SK-N-SH treated with all-trans-retinoic acid at 6 μM for 48 hours (cell line): Measurements from ENCODE around the gene NCOA6.
"Not testable (repeated sequence)": the region's sequence is repeated elsewhere in the genome, so short reads cannot be mapped to it uniquely, and the experiment has no call there.

Experiments
- ATAC-seq: fragments of 200-7000 bp; cut with Tn5 transposase; 3 replicates; pipeline ENCODE4 v1.9.1; 2020; ENCODE audit warnings: mild to moderate bottlenecking, moderate library complexity
- ARNTL ChIP-seq: fragments of 450-650 bp; formaldehyde crosslinking; IDR thresholded peaks from 2 replicates; pipeline ENCODE4 v1.5.0; 2020; ENCODE audit warnings: low read depth, mild to moderate bottlenecking, moderate library complexity, borderline replicate concordance
- BACH2 ChIP-seq: fragments of 250-450 bp; sonication (Bioruptor Pico); IDR thresholded peaks from 2 replicates; pipeline ENCODE4 v1.9.0; 2021; ENCODE audit warnings: mild to moderate bottlenecking, borderline replicate concordance
- CREB5 ChIP-seq: fragments of 250-450 bp; sonication (Bioruptor Pico); IDR thresholded peaks from 2 replicates; pipeline ENCODE4 v1.5.1; 2020; ENCODE audit warnings: low read depth, mild to moderate bottlenecking, moderate library complexity
- ESRRG ChIP-seq: fragments of 250-450 bp; sonication (Bioruptor Pico); IDR thresholded peaks from 2 replicates; pipeline ENCODE4 v1.6.1; 2021; ENCODE audit warnings: mild to moderate bottlenecking
- GLIS3 ChIP-seq: fragments of 250-450 bp; sonication (Bioruptor Pico); IDR thresholded peaks from 2 replicates; pipeline ENCODE4 v1.5.0; 2020; ENCODE audit warnings: mild to moderate bottlenecking, moderate library complexity
- ISL1 ChIP-seq: fragments of 250-450 bp; sonication (Bioruptor Pico); IDR thresholded peaks from 2 replicates; pipeline ENCODE4 v2.1.2; 2022; ENCODE audit warnings: mild to moderate bottlenecking, moderate library complexity
- OSR1 ChIP-seq: fragments of 250-450 bp; sonication (Bioruptor Pico); IDR thresholded peaks from 2 replicates; pipeline ENCODE4 v1.8.0; 2022; ENCODE audit warnings: moderate library complexity, mild to moderate bottlenecking, inconsistent platforms
- POU6F1 ChIP-seq: fragments of 250-450 bp; sonication (Bioruptor Pico); IDR thresholded peaks from 2 replicates; pipeline ENCODE4 v1.8.0; 2021; ENCODE audit warnings: low read depth, mild to moderate bottlenecking, moderate library complexity, borderline replicate concordance
- PPARA ChIP-seq: fragments of 250-450 bp; sonication (Bioruptor Pico); IDR thresholded peaks from 2 replicates; pipeline ENCODE4 v1.5.0; 2020; ENCODE audit warnings: mild to moderate bottlenecking, borderline replicate concordance
- RARB ChIP-seq: fragments of 250-450 bp; sonication (Bioruptor Pico); IDR thresholded peaks from 2 replicates; pipeline ENCODE4 v1.8.0; 2021; ENCODE audit warnings: mild to moderate bottlenecking, moderate library complexity
- SNAI2 ChIP-seq: fragments of 250-450 bp; sonication (Bioruptor Pico); IDR thresholded peaks from 2 replicates; pipeline ENCODE4 v1.5.0; 2020; ENCODE audit warnings: mild to moderate bottlenecking, moderate library complexity
- TCF4 ChIP-seq: fragments of 250-450 bp; sonication (Bioruptor Pico); IDR thresholded peaks from 2 replicates; pipeline ENCODE4 v1.8.0; 2021; ENCODE audit warnings: mild to moderate bottlenecking, moderate library complexity, borderline replicate concordance
- TSHZ2 ChIP-seq: fragments of 250-450 bp; sonication (Bioruptor Pico); IDR thresholded peaks from 2 replicates; pipeline ENCODE4 v1.5.0; 2020; ENCODE audit warnings: mild to moderate bottlenecking, moderate library complexity
- ZC3H10 ChIP-seq: fragments of 250-450 bp; sonication (Bioruptor Pico); IDR thresholded peaks from 2 replicates; pipeline ENCODE4 v1.5.1; 2021; ENCODE audit warnings: mild to moderate bottlenecking, moderate library complexity
- ZFP3 ChIP-seq: fragments of 250-450 bp; sonication (Bioruptor Pico); IDR thresholded peaks from 2 replicates; pipeline ENCODE4 v1.5.0; 2020; ENCODE audit warnings: mild to moderate bottlenecking, moderate library complexity
- ZFP30 ChIP-seq: fragments of 450-650 bp; formaldehyde crosslinking; IDR thresholded peaks from 2 replicates; pipeline ENCODE4 v1.5.0; 2022; ENCODE audit warnings: mild to moderate bottlenecking, moderate library complexity
- ZNF565 ChIP-seq: fragments of 450-650 bp; formaldehyde crosslinking; conservative IDR thresholded peaks from 2 replicates; pipeline ENCODE4 v1.5.0; 2020; ENCODE audit warnings: low read depth, mild to moderate bottlenecking, moderate library complexity
- ZNF70 ChIP-seq: fragments of 450-650 bp; formaldehyde crosslinking; IDR thresholded peaks from 2 replicates; pipeline ENCODE4 v1.5.0; 2020; ENCODE audit warnings: mild to moderate bottlenecking, moderate library complexity
- ZNF8 ChIP-seq: fragments of 450-650 bp; formaldehyde crosslinking; IDR thresholded peaks from 2 replicates; pipeline ENCODE4 v1.5.0; 2020; ENCODE audit warnings: mild to moderate bottlenecking, moderate library complexity
- TF ChIP-seq, protein P1 (sequence below): fragments of 250-450 bp; sonication (Bioruptor Pico); IDR thresholded peaks from 2 replicates; pipeline ENCODE4 v1.5.1; 2021; ENCODE audit warnings: mild to moderate bottlenecking, moderate library complexity

The NCOA6 gene

DNA sequence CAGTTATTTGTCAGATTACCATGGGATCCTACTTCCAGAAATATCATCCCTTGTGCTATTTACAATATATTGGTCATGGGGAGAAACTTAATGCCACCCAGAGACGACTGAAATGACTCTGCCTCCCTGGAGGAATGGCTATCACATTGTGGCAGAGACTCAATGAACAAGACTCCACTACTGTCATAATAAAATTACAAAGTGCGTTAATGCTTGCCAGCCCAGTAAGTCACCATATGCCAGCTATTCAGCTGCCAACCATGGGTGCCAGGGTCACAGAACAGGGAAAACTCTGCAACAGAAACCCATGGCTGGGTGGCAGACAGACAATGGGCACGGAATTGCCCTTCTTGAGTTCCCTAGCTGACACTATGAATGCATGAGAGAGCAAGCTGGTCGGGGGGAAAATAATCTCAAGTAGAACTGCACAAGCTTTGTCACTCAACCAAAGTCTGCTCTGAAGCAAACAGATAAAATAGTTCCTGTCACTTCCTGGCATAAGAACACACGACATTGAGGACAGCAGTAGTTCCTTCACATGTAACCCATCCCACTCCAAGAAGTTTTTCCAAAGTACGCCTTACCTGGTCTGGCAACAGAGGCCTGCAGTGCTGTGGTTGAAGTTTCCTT is 89.2 kb downstream of the NCOA6 start:
- no peak for ATAC-seq

GRCh38 chr20:34732523-34732922 is 92.9 kb downstream of the NCOA6 start:
- TF ChIP-seq TSHZ2 (CRISPR knock-in tag) (no peak), RARB (CRISPR knock-in tag) (no peak), ZNF70 (CRISPR knock-in tag) (no peak), ZNF8 (CRISPR knock-in tag) (no peak), OSR1 (CRISPR knock-in tag) (no peak), ZFP3 (CRISPR knock-in tag) (no peak), BACH2 (CRISPR knock-in tag) (no peak), ISL1 (no peak)

More for the DNA sequence above, 89.2 kb downstream of the NCOA6 start:
- TF ChIP-seq GLIS3 (CRISPR knock-in tag) (no peak), PPARA (CRISPR knock-in tag) (no peak), ZNF565 (no peak), TCF4 (CRISPR knock-in tag) (no peak), ZNF8 (CRISPR knock-in tag) (no peak), CREB5 (CRISPR knock-in tag) (no peak), ZFP3 (CRISPR knock-in tag) (no peak), RARB (CRISPR knock-in tag) (no peak)
- TF ChIP-seq, all 23 proteins: peak for 0

GRCh38 chr20:34729416-34729815 is 96.0 kb downstream of the NCOA6 start:
- TF ChIP-seq ESRRG, result no peak
- ATAC-seq, result no peak

More at GRCh38 chr20:34732523-34732922, 92.9 kb downstream of the NCOA6 start:
- ATAC-seq, result no peak

DNA sequence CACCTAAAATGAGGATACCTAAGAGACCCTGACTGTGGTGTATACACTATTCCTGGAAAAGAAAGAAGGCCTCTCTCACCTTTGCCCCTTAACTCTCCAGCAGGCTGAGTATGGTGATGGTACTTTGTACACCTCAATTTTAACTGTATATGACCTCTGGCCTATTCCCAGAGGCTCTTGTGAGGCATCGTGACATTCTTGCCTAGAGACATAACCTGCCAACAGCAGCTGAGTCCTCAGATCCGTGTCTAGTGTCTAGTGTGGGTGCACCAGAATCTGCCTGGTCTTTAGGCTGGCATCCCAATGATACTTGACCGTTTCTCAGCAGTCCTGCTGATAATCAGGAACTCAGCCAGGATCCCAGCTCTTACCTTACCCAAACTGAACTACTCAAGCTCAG is 101.3 kb downstream of the NCOA6 start:
- no peak for TF ChIP-seq ZC3H10
- TF ChIP-seq ISL1, result no peak
- TF ChIP-seq ZFP30 (CRISPR knock-in tag), result no peak
- TF ChIP-seq ZNF8 (CRISPR knock-in tag), result no peak
- no peak for TF ChIP-seq PPARA (CRISPR knock-in tag)
- TF ChIP-seq ARNTL, result no peak
- no peak for TF ChIP-seq SNAI2 (CRISPR knock-in tag)
- TF ChIP-seq BACH2 (CRISPR knock-in tag), result no peak
- no peak for TF ChIP-seq POU6F1 (CRISPR knock-in tag)
- no peak for TF ChIP-seq OSR1 (CRISPR knock-in tag)
- TF ChIP-seq, protein P1, sequence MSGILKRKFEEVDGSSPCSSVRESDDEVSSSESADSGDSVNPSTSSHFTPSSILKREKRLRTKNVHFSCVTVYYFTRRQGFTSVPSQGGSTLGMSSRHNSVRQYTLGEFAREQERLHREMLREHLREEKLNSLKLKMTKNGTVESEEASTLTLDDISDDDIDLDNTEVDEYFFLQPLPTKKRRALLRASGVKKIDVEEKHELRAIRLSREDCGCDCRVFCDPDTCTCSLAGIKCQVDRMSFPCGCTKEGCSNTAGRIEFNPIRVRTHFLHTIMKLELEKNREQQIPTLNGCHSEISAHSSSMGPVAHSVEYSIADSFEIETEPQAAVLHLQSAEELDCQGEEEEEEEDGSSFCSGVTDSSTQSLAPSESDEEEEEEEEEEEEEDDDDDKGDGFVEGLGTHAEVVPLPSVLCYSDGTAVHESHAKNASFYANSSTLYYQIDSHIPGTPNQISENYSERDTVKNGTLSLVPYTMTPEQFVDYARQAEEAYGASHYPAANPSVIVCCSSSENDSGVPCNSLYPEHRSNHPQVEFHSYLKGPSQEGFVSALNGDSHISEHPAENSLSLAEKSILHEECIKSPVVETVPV (CRISPR knock-in tag), result no peak
- no peak for TF ChIP-seq GLIS3 (CRISPR knock-in tag)
- ATAC-seq, result no peak

GRCh38 chr20:34722560-34722959 is 102.9 kb downstream of the NCOA6 start:
- not testable (repeated sequence) for ATAC-seq
